Measurements from ENCODE around the gene LRRC4C. TPM values are rescaled to one million over a fixed set of nuclear protein-coding genes. Genes with fewer than 3 reads are reported as not detected.
"Not testable (repeated sequence)": the region's sequence is repeated elsewhere in the genome, so short reads cannot be mapped to it uniquely, and the experiment has no call there.

LRRC4C gene
- total RNA-seq, 1 donor from 2014 or later: 0.62 TPM

- DNase-seq: no peak
- no peak for ATAC-seq (ENCODE audit: poor library complexity)
- intact Hi-C loops (cut with DNase I): no loop called here
Observed at GRCh38 chr11:41074318-41074717, 385.1 kb downstream of the LRRC4C start.

GRCh38 chr11:41065432-41065831, 394.0 kb downstream of the LRRC4C start:
- ATAC-seq (ENCODE audit: poor library complexity) (no peak), DNase-seq (no peak)
- intact Hi-C loops (cut with DNase I): no loop called here

GRCh38 chr11:41058138-41058537, 401.3 kb downstream of the LRRC4C start:
- DNase-seq: no peak
- intact Hi-C loops (cut with DNase I): no loop called here
- ATAC-seq (ENCODE audit: poor library complexity): no peak

- no peak for DNase-seq
- no peak for ATAC-seq (ENCODE audit: poor library complexity)
- intact Hi-C loops (cut with DNase I): no loop called here
Observed at GRCh38 chr11:41056892-41057569, 402.4 kb downstream of the LRRC4C start.

GRCh38 chr11:41053894-41054293, 405.6 kb downstream of the LRRC4C start:
- intact Hi-C loops (cut with DNase I): no loop called here
- ATAC-seq (ENCODE audit: poor library complexity) (no peak), DNase-seq (no peak)

GRCh38 chr11:41051919-41052635, 407.4 kb downstream of the LRRC4C start:
- ATAC-seq (ENCODE audit: poor library complexity): no peak
- DNase-seq: no peak
- intact Hi-C loops (cut with DNase I): no loop called here

GRCh38 chr11:41050791-41051190, 408.7 kb downstream of the LRRC4C start:
- ATAC-seq (ENCODE audit: poor library complexity) (no peak), DNase-seq (no peak)
- intact Hi-C loops (cut with DNase I): no loop called here

GRCh38 chr11:41047229-41047628, 412.2 kb downstream of the LRRC4C start:
- ATAC-seq (ENCODE audit: poor library complexity) (no peak), DNase-seq (no peak)
- intact Hi-C loops (cut with DNase I): no loop called here

- ATAC-seq (ENCODE audit: poor library complexity): no peak
- no peak for DNase-seq
- intact Hi-C loops (cut with DNase I): no loop called here
Observed at GRCh38 chr11:41045266-41045665, 414.2 kb downstream of the LRRC4C start.

GRCh38 chr11:41044747-41045146, 414.7 kb downstream of the LRRC4C start:
- DNase-seq: no peak
- intact Hi-C loops (cut with DNase I): no loop called here
- ATAC-seq (ENCODE audit: poor library complexity): no peak

GRCh38 chr11:41042688-41043087, 416.8 kb downstream of the LRRC4C start:
- no peak for ATAC-seq (ENCODE audit: poor library complexity)
- DNase-seq: no peak
- intact Hi-C loops (cut with DNase I): no loop called here

GRCh38 chr11:41040474-41040873, 419.0 kb downstream of the LRRC4C start:
- ATAC-seq (ENCODE audit: poor library complexity) (no peak), DNase-seq (no peak)
- intact Hi-C loops (cut with DNase I): no loop called here

- DNase-seq: no peak
- no peak for ATAC-seq (ENCODE audit: poor library complexity)
- intact Hi-C loops (cut with DNase I): no loop called here
Observed at GRCh38 chr11:41039592-41039991, 419.9 kb downstream of the LRRC4C start.

- DNase-seq (no peak), ATAC-seq (ENCODE audit: poor library complexity) (no peak)
- intact Hi-C loops (cut with DNase I): no loop called here
Observed at GRCh38 chr11:41031551-41032060, 427.8 kb downstream of the LRRC4C start.

GRCh38 chr11:41020259-41020658, 439.2 kb downstream of the LRRC4C start:
- intact Hi-C loops (cut with DNase I): no loop called here
- ATAC-seq (ENCODE audit: poor library complexity): no peak

GRCh38 chr11:41019666-41020065, 439.8 kb downstream of the LRRC4C start:
- intact Hi-C loops (cut with DNase I); DNase-seq; ATAC-seq (ENCODE audit: poor library complexity): not testable (repeated sequence)

More at GRCh38 chr11:41020259-41020658, 439.2 kb downstream of the LRRC4C start:
- no peak for DNase-seq

- DNase-seq (no peak), ATAC-seq (ENCODE audit: poor library complexity) (no peak)
- intact Hi-C loops (cut with DNase I): no loop called here
Observed at GRCh38 chr11:41018224-41018623, 441.2 kb downstream of the LRRC4C start.

GRCh38 chr11:41010361-41011050, 448.9 kb downstream of the LRRC4C start:
- DNase-seq (no peak), ATAC-seq (ENCODE audit: poor library complexity) (no peak)
- intact Hi-C loops (cut with DNase I): no loop called here

GRCh38 chr11:41005986-41006385, 453.5 kb downstream of the LRRC4C start:
- intact Hi-C loops (cut with DNase I): no loop called here
- ATAC-seq (ENCODE audit: poor library complexity): no peak

More at GRCh38 chr11:41005986-41006385, 453.5 kb downstream of the LRRC4C start:
- no peak for DNase-seq
